Neural crest cell (in vitro differentiated cells): ENCODE data around the gene RHBDL3. TPM values are rescaled to one million over a fixed set of nuclear protein-coding genes. Genes with fewer than 3 reads are reported as not detected.
A peak's percentile ranks its signal among the peaks of the same experiment; 100 is the strongest.

ENCODE experiments used
- DNase-seq: peaks from one replicate; pipeline ENCODE4 v3.0.0; 2021; ENCODE audit warnings: low read depth, mixed read lengths, low spot score
- H3K27ac Mint-ChIP-seq: one replicate; pipeline ENCODE4 v1.8.0; 2021; ENCODE audit warnings: mild to moderate bottlenecking, mixed read lengths; ENCODE audit not compliant: unreplicated experiment
- H3K27me3 Mint-ChIP-seq: 2 replicates; pipeline ENCODE4 v1.8.0; 2021; ENCODE audit warnings: low read depth, mild to moderate bottlenecking, mixed read lengths
- H3K36me3 Mint-ChIP-seq: 2 replicates; pipeline ENCODE4 v1.8.0; 2021; ENCODE audit warnings: low read depth, mild to moderate bottlenecking, mixed read lengths
- H3K4me1 Mint-ChIP-seq: 2 replicates; pipeline ENCODE4 v1.8.0; 2021; ENCODE audit warnings: mixed read lengths
- H3K4me3 Mint-ChIP-seq: one replicate; pipeline ENCODE4 v1.8.0; 2021; ENCODE audit warnings: mild to moderate bottlenecking, mixed read lengths
- H3K9me3 Mint-ChIP-seq: 2 replicates; pipeline ENCODE4 v1.8.0; 2021; ENCODE audit warnings: mixed read lengths
- total RNA-seq: library from RNA; stranded (reverse); gene quantifications from 2 replicates; pipeline ENCODE4 v1.2.1, GENCODE V29; 2021
- TF ChIP-seq, protein P1 (sequence below): fragments of 200-600 bp; sonication (generic); conservative IDR thresholded peaks from 2 replicates; pipeline ENCODE4 v1.5.0; 2021; ENCODE audit warnings: antibody characterized with exemption, mild to moderate bottlenecking

The RHBDL3 gene
- total RNA-seq, 1 donor from 2014 or later: 18.7 TPM

DNA sequence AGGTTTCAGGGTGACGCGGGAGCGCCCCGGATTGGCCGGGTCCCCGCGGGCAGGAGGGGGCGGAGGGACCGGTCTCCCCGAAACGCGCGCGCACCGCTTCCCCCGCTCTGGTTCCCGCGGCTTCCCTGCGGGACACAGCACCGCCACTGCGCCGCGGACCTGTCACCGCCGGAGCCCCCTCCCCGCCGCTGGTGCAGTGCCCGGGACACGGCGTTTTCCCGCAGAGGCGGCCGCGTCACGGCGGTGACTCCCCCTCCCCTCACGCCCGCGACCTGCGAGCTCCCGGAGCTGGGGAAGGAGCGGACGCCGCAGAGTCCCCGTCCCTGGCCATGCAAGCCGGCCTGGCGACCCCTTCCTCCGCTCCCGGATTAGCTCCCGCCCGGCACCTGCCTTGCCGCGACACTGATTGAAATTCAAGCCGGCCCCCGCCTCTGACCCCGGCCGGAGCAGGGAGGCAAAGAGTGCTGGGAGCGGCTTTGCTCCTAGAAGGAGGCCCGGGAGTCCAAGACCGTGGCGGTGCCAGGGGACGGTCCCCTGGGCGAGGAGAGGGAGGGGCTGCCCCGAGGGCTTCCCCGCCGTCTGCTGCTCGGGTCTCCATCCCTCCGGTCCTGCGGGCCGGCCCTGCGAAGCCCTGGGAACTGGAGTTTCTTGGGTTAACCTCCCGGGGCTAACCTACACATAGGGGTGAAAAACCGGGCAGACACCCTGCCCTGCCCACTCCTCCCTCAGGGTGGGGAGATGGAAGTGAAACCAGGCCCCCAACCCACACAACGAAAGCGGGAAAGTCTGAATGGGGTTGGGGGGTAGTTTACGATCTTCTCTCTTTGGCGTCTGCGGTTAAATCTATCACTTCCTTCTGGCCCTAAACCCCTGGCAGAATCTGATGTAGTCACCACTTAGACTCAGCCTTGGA is 1.0 kb downstream of the RHBDL3 start:
- peak overlapping the region; percentile 87 for H3K4me3 Mint-ChIP-seq
- no peak overlapping the region for H3K27ac Mint-ChIP-seq
- H3K36me3 Mint-ChIP-seq: no peaks in the 10 kb centered on the region
- TF ChIP-seq, protein P1, sequence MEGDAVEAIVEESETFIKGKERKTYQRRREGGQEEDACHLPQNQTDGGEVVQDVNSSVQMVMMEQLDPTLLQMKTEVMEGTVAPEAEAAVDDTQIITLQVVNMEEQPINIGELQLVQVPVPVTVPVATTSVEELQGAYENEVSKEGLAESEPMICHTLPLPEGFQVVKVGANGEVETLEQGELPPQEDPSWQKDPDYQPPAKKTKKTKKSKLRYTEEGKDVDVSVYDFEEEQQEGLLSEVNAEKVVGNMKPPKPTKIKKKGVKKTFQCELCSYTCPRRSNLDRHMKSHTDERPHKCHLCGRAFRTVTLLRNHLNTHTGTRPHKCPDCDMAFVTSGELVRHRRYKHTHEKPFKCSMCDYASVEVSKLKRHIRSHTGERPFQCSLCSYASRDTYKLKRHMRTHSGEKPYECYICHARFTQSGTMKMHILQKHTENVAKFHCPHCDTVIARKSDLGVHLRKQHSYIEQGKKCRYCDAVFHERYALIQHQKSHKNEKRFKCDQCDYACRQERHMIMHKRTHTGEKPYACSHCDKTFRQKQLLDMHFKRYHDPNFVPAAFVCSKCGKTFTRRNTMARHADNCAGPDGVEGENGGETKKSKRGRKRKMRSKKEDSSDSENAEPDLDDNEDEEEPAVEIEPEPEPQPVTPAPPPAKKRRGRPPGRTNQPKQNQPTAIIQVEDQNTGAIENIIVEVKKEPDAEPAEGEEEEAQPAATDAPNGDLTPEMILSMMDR: no peak
- no peaks in the 10 kb centered on the region for H3K9me3 Mint-ChIP-seq
- peaks cover 49% of the 10 kb centered on the region for H3K4me1 Mint-ChIP-seq
- H3K27me3 Mint-ChIP-seq: peaks cover 80% of the 10 kb centered on the region
- peak; percentile 41 for DNase-seq

DNA sequence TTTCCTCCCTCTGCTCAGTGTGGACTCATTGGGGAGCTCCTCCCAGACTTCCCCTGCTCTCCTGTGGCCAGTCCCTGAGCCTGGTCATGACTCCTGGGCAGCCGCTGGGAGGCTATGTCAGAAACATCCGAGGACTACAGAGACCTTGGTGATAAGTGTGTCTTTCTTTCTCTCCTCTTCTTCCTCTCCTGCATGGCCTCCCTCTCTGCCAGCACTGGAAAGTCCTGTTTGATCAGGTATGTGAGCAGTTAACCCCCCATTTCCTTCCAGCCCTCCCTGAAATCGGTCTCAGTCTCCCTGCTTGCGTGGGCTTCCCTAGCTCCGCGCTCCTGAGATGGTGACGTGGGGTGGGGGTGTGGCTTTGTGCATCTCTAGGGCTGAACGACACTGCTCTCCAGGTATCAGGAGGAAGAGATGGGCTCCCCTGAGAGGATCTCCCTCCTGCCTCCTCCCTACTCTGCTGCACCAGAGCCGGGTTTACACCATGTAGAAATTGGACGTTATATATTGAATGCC is 2.1 kb downstream of the RHBDL3 start:
- H3K4me3 Mint-ChIP-seq: peak overlapping the region; percentile 87
- TF ChIP-seq, protein P1: no peak
- H3K36me3 Mint-ChIP-seq: no peaks in the 10 kb centered on the region
- H3K27me3 Mint-ChIP-seq: peaks cover 75% of the 10 kb centered on the region
- no peak for DNase-seq
- H3K9me3 Mint-ChIP-seq: no peaks in the 10 kb centered on the region
- H3K27ac Mint-ChIP-seq: no peak overlapping the region
- H3K4me1 Mint-ChIP-seq: peaks cover 51% of the 10 kb centered on the region

DNA sequence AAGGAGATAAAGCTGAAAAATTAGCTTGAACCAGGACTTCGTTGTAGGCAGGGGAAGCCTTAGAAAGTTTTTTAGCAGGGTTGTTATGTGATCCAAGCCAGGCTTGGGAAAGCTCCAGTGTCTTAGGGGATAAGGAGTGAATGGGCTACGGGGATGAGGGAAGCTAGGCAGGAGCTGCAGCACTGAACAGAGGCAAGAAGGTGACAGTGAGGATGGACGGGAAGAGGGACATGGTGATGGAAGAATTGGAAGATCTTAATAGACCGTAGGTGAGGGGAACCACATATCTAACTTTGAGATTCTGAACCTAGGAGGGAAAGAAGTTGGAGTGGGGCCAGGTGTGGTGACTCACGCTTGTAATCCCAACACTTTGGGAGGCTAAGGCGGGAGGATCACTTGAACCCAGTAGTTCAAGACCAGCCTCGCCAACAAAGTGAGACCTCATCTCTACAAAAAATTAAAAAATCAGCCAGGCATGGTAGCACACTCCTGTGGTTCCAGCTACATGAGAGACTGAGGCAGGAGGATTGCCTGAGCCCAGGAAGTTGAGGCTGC is 3.2 kb downstream of the RHBDL3 start:
- TF ChIP-seq, protein P1: no peak
- no peak for DNase-seq

DNA sequence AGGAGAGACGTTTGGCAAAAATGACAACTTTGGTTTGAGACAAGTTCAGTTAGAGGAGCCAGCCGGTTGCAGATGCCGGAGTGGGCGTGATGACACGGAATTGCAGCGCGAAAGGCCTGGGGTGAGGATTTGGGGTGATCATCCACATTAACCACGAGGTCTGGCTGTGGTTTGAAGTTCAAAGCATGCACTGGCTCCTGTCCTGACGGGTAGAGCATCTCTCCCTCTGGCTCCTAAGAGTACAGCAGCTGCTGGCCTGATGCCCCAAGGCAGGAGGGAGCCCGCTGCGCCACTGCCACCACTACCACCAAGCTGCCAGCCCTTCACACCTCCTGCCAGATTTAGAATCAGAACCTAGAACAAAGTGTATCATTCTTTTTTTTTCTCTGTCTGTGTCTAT is 3.7 kb downstream of the RHBDL3 start:
- Mint-ChIP-seq H3K4me1 (peaks cover 53% of the 10 kb centered on the region), H3K27me3 (peaks cover 59% of the 10 kb centered on the region)
- TF ChIP-seq, protein P1: no peak

More for the DNA sequence above, 3.2 kb downstream of the RHBDL3 start:
- Mint-ChIP-seq H3K4me3 (peak overlapping the region; percentile 87), H3K27me3 (peaks cover 65% of the 10 kb centered on the region), H3K36me3 (no peaks in the 10 kb centered on the region), H3K4me1 (peaks cover 52% of the 10 kb centered on the region), H3K27ac (no peak overlapping the region), H3K9me3 (no peaks in the 10 kb centered on the region)

DNA sequence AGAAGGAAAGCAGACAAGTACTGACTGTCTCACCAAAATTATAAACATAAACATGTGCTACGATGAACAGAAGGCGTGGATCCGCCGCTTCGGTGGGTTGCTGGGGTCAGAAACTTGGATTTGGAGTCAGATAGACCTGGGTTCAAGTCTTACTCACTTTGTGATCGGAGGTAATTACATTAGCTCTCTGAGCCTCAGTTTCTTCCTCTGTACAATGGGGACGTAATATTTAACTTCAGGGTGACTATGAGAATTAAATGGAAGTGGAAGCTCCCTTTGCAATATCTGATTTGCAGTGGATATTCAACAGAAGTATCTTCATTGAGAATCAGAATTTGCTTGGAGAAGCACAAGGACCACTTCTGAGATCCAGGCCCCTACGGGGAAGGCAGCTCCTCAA is 6.2 kb downstream of the RHBDL3 start:
- Mint-ChIP-seq H3K9me3 (no peaks in the 10 kb centered on the region), H3K36me3 (no peaks in the 10 kb centered on the region), H3K4me1 (peaks cover 59% of the 10 kb centered on the region), H3K4me3 (no peak overlapping the region), H3K27me3 (peaks cover 50% of the 10 kb centered on the region), H3K27ac (no peak overlapping the region)
- TF ChIP-seq, protein P1: no peak
- DNase-seq: no peak

More for the DNA sequence above, 3.7 kb downstream of the RHBDL3 start:
- H3K27ac Mint-ChIP-seq: no peak overlapping the region
- DNase-seq: no peak
- peak overlapping the region; percentile 20 for H3K4me3 Mint-ChIP-seq
- no peaks in the 10 kb centered on the region for H3K36me3 Mint-ChIP-seq
- H3K9me3 Mint-ChIP-seq: no peaks in the 10 kb centered on the region
